Measurements from ENCODE around the gene PRR15.

GRCh38 chr7:29556405-29557195, 7.0 kb upstream of the PRR15 start:
- TF ChIP-seq EZH2 (IDR thresholded peaks at IDR 0.05; ENCODE audit: borderline replicate concordance, low read length) (no peak), CTCF (IDR thresholded peaks at IDR 0.05; ENCODE audit: low read length) (peak; percentile 41)
